ENCODE measurements around the gene DBN1. TPM values are rescaled to one million over a fixed set of nuclear protein-coding genes. Genes with fewer than 3 reads are reported as not detected.

Gene DBN1
- total and polyA plus RNA-seq, 2 donors, result 53.9 to 96.5 TPM

DNA sequence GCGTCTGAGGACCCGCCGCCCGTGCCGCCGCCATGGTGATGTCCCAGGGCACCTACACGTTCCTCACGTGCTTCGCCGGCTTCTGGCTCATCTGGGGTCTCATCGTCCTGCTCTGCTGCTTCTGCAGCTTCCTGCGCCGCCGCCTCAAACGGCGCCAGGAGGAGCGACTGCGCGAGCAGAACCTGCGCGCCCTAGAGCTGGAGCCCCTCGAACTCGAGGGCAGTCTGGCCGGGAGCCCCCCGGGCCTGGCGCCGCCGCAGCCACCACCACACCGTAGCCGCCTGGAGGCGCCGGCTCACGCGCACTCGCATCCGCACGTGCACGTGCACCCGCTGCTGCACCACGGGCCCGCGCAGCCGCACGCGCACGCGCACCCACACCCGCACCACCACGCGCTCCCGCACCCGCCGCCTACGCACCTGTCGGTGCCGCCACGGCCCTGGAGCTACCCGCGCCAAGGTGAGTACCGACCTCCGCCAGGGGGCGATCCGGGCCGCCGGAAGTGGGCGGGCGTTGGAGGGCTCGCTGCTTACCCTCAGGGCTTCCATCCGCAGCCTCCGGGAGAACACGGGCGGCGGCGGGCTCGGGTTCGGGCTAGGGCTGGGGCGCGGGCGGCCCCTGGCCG is 18.3 kb downstream of the DBN1 start:
- WGBS, result under 1% methylated on average over 80 of the region's 80 CpGs
- no peaks in the 10 kb centered on the region for H3K36me3 ChIP-seq (ENCODE audit: insufficient read depth)
- H3K4me1 ChIP-seq (ENCODE audit: insufficient read depth), result no peaks in the 10 kb centered on the region
- no peak overlapping the region for H3K27ac ChIP-seq (ENCODE audit: low read depth)
- DNase-seq (ENCODE audit: extremely low spot score), result no peak
- peak overlapping the region; percentile 45 for H3K4me3 ChIP-seq (ENCODE audit: low read depth, low read length)

DNA sequence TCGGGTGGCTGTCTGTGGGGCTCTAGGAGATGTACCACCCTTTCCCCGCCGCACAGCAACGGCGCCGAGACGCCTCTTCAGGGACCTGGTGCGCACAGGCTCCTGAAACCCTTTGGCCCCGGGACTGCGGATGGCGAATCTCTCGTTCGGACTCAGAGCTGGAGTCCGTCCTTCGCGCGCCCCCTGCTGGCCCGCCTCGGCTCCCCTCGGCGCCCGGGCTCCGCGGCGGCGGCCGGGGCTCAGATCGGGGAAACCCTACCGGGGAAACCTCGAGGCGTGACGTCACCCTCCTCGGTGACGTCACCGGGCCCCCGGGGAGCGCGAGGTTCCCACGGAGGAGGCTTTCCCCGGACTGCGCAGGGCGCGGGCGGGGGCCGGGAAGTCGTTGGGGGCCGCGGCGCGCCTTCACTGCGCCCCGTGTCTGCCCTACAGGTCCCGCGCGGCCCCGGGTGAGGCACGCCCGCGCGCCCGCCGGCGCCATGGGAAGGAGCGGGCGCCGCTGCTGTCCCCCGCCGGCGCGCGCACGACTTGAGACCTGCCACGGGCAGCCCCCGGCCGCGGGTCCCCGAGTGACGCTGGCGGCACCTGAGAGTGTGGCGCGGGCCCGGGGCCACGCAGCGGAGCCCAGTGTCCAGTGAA is 18.9 kb downstream of the DBN1 start:
- Histone ChIP-seq H3K4me1 (ENCODE audit: insufficient read depth) (no peaks in the 10 kb centered on the region), H3K27ac (ENCODE audit: low read depth) (peak overlapping the region; percentile 12), H3K4me3 (ENCODE audit: low read depth, low read length) (peak overlapping the region; percentile 45), H3K36me3 (ENCODE audit: insufficient read depth) (no peaks in the 10 kb centered on the region)
- DNase-seq (ENCODE audit: extremely low spot score), result peak; percentile 69
- under 1% methylated on average over 84 of the region's 84 CpGs for WGBS

DNA sequence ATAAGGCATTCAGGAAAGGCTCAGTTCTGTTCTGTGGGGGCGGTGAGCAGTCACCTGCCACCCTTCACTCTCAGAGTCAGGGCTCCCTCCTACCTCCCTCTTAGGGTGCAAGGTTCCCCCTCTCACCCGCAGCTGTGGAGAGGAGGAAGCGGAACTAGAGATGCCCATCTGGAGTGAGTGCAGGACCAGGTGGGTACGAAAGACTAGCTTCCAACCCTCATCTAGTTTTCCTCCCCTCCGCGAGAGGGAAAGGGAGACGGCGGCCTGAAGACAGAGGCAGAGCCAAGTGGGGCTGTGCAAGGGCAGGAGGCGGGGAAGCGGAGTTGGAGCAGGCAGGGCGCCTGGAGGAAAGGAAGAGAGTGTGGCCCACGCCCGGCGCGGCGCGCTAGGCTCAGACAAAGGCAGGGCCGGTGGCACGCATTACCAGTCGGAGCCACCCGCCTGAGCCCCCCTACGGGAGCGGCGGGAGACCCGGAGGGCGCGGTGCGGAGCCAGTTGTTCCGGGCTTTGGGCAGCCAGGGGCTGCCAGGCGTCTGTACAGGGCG is 19.5 kb downstream of the DBN1 start:
- no peaks in the 10 kb centered on the region for H3K36me3 ChIP-seq (ENCODE audit: insufficient read depth)
- 7% methylated on average over 31 of the region's 31 CpGs for WGBS
- no peaks in the 10 kb centered on the region for H3K4me1 ChIP-seq (ENCODE audit: insufficient read depth)
- H3K27ac ChIP-seq (ENCODE audit: low read depth), result no peak overlapping the region
- no peak for DNase-seq (ENCODE audit: extremely low spot score)
- no peak overlapping the region for H3K4me3 ChIP-seq (ENCODE audit: low read depth, low read length)

- DNase-seq (ENCODE audit: extremely low spot score), result no peak
- H3K4me3 ChIP-seq (ENCODE audit: low read depth, low read length), result no peak overlapping the region
- no peak overlapping the region for H3K27ac ChIP-seq (ENCODE audit: low read depth)
- WGBS, result 81% methylated on average over 17 of the region's 17 CpGs
- H3K4me1 ChIP-seq (ENCODE audit: insufficient read depth), result no peaks in the 10 kb centered on the region
- H3K36me3 ChIP-seq (ENCODE audit: insufficient read depth), result no peaks in the 10 kb centered on the region
These were observed 20.5 kb downstream of the DBN1 start for GRCh38 chr5:177452688-177453638.

DNA sequence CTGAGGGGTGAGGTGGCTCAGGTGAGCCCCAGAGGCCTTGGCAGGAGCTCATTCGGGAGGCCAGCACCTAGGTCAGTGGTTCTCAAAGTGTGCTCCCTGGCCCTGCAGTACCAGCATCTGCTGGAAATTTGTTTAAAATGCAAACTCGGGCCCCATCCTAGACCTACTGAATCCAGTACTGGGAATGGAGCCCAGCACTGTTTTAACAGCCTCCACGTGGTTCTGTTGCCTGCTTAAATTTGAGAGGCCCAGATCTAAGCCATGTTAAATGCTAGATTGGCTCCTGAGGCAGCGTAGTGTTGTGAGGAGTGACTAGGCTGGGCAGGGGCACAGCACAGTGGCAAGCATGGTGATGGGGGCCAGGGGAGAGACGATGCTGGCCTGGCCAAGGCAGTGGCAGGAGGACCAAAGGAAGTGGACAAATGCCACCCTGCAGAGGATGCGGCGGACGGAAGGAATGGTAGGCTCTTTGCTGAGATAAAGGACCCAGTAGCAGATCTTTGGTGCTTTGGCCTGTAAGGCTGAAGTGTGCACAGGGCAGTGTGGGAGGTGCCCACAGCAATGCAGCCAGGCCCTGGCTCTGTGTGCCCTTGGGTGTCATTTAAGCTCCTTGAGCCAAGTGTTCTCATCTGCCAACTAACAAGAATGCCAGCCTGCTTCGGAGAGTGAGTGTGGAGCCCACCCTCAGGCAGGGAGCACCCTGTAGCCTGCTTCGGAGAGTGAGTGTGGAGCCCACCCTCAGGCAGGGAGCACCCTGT is 22.6 kb downstream of the DBN1 start:
- H3K4me3 ChIP-seq (ENCODE audit: low read depth, low read length), result no peak overlapping the region
- WGBS, result 78% methylated on average over 10 of the region's 10 CpGs

GRCh38 chr5:177449140-177450061 is 24.0 kb downstream of the DBN1 start:
- H3K4me1 ChIP-seq (ENCODE audit: insufficient read depth), result no peaks in the 10 kb centered on the region
- no peaks in the 10 kb centered on the region for H3K36me3 ChIP-seq (ENCODE audit: insufficient read depth)
- no peak for DNase-seq (ENCODE audit: extremely low spot score)
- H3K27ac ChIP-seq (ENCODE audit: low read depth), result no peak overlapping the region
- no peak overlapping the region for H3K4me3 ChIP-seq (ENCODE audit: low read depth, low read length)
- WGBS, result 92% methylated on average over 18 of the region's 18 CpGs

More for the DNA sequence above, 22.6 kb downstream of the DBN1 start:
- Histone ChIP-seq H3K4me1 (ENCODE audit: insufficient read depth) (no peaks in the 10 kb centered on the region), H3K27ac (ENCODE audit: low read depth) (no peak overlapping the region), H3K36me3 (ENCODE audit: insufficient read depth) (no peaks in the 10 kb centered on the region)
- no peak for DNase-seq (ENCODE audit: extremely low spot score)

GRCh38 chr5:177448244-177448950 is 25.0 kb downstream of the DBN1 start:
- H3K36me3 ChIP-seq (ENCODE audit: insufficient read depth), result no peaks in the 10 kb centered on the region
- DNase-seq (ENCODE audit: extremely low spot score), result no peak
- H3K27ac ChIP-seq (ENCODE audit: low read depth), result no peak overlapping the region
- no peaks in the 10 kb centered on the region for H3K4me1 ChIP-seq (ENCODE audit: insufficient read depth)
- no peak overlapping the region for H3K4me3 ChIP-seq (ENCODE audit: low read depth, low read length)
- WGBS, result 85% methylated on average over 6 of the region's 6 CpGs

GRCh38 chr5:177447611-177448243 is 25.7 kb downstream of the DBN1 start:
- DNase-seq (ENCODE audit: extremely low spot score), result no peak
- no peak overlapping the region for H3K27ac ChIP-seq (ENCODE audit: low read depth)

DNA sequence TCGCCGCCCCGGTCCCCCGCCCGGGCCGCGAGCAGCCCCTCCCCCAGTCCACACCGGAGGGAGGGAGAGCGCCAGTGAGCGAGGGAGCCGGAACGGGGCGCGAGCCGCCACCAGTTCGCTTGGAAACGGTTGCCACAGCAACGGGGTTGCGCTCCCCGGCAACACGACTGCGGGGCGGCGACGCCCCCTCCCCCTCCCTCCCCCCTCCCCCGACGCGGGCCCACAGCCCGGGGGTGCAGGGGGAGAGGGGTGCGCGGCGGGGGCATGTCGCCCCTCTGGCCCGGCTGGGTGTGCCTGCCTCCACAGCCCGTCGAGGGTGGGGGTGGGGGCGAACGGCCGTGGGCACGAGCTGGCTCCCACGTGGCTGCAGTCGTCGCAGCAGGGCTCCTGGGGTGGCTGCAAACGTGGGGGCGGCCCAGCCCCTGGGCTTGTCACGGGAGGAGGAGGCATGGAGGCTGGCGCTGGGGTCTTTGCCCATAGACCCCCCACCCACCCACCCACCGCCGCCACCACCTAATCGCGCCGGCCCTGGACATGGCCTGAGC is 26.3 kb downstream of the DBN1 start:
- Histone ChIP-seq H3K4me1 (ENCODE audit: insufficient read depth) (no peaks in the 10 kb centered on the region), H3K36me3 (ENCODE audit: insufficient read depth) (no peaks in the 10 kb centered on the region), H3K27ac (ENCODE audit: low read depth) (no peak overlapping the region), H3K4me3 (ENCODE audit: low read depth, low read length) (peak overlapping the region; percentile 54)
- WGBS, result under 1% methylated on average over 48 of the region's 52 CpGs
- no peak for DNase-seq (ENCODE audit: extremely low spot score)

More at GRCh38 chr5:177447611-177448243, 25.7 kb downstream of the DBN1 start:
- H3K36me3 ChIP-seq (ENCODE audit: insufficient read depth), result no peaks in the 10 kb centered on the region
- no peaks in the 10 kb centered on the region for H3K4me1 ChIP-seq (ENCODE audit: insufficient read depth)
- 24% methylated on average over 23 of the region's 23 CpGs for WGBS
- H3K4me3 ChIP-seq (ENCODE audit: low read depth, low read length), result peak overlapping the region; percentile 54

- H3K4me3 ChIP-seq (ENCODE audit: low read depth, low read length), result peak within 1 kb of the TSS; percentile 54
- H3K27ac ChIP-seq (ENCODE audit: low read depth), result no peak within 1 kb of the TSS
- no peaks in the 10 kb centered on the region for H3K4me1 ChIP-seq (ENCODE audit: insufficient read depth)
- WGBS, result under 1% methylated on average over 89 of the region's 89 CpGs
- no peak for DNase-seq (ENCODE audit: extremely low spot score)
- no peaks in the 10 kb centered on the region for H3K36me3 ChIP-seq (ENCODE audit: insufficient read depth)
These were observed 27.0 kb downstream of the DBN1 start, which contains the start of gene PRR7 for GRCh38 chr5:177446200-177447065. Gene PRR7, plus strand, starts transcription at chr5:177446814. Its CDS starts 8,254 bp downstream, at chr5:177455068.

- Histone ChIP-seq H3K36me3 (ENCODE audit: insufficient read depth) (no peaks in the 10 kb centered on the region), H3K4me1 (ENCODE audit: insufficient read depth) (no peaks in the 10 kb centered on the region), H3K4me3 (ENCODE audit: low read depth, low read length) (no peak overlapping the region), H3K27ac (ENCODE audit: low read depth) (no peak overlapping the region)
- 2% methylated on average over 8 of the region's 8 CpGs for WGBS
- no peak for DNase-seq (ENCODE audit: extremely low spot score)
These were observed 27.6 kb downstream of the DBN1 start for GRCh38 chr5:177445917-177446199.
